Ascending aorta (tissue), 2 donors: ENCODE data around the gene ANKRD33B. TPM values are rescaled to one million over a fixed set of nuclear protein-coding genes. Genes with fewer than 3 reads are reported as not detected.
A peak's percentile ranks its signal among the peaks of the same experiment; 100 is the strongest.

Source experiments
- DNase-seq, 2 donors: peaks; one replicate each; pipeline ENCODE4 v3.0.0-alpha.2; 2019; ENCODE audit warnings: low spot score in 2 of 2
- H3K27ac ChIP-seq, 2 donors: fragments of 200-600 bp; sonication (generic); one replicate each; pipeline ENCODE4 v1.5.1; 2016 to 2017; ENCODE audit warnings: mild to moderate bottlenecking in 1 of 2
- H3K27me3 ChIP-seq: fragments of 200-600 bp; sonication (generic); one replicate; pipeline ENCODE4 v1.5.1; 2017
- H3K36me3 ChIP-seq, 2 donors: fragments of 200-600 bp; sonication (generic); one replicate each; pipeline ENCODE4 v1.5.1; 2016
- H3K4me1 ChIP-seq, 2 donors: fragments of 200-600 bp; sonication (generic); one replicate each; pipeline ENCODE4 v1.5.1; 2016 to 2017; ENCODE audit warnings: mild to moderate bottlenecking in 1 of 2
- H3K4me3 ChIP-seq, 2 donors: fragments of 200-600 bp; sonication (generic); one replicate each; pipeline ENCODE4 v1.5.1; 2016 to 2017; ENCODE audit warnings: mild to moderate bottlenecking in 1 of 2
- H3K9me3 ChIP-seq, 2 donors: fragments of 200-600 bp; sonication (generic); one replicate each; pipeline ENCODE4 v1.5.1; 2016
- intact Hi-C: fragments of 100-400 bp; cut with DNase I; formaldehyde crosslinking; loops from one replicate; pipeline ENCODE4 v1.15.1; 2023
- total RNA-seq: library from RNA; depleted of rRNA; stranded (reverse); fragments of >200 nt; gene quantifications from one replicate; pipeline ENCODE4 v1.1.0, GENCODE V29; 2016
- TF ChIP-seq, protein P1 (sequence below), 3 experiments: fragments of 200-600 bp in 2 of 3; fragments of 450-650 bp in 1 of 3; sonication (generic) in 2 of 3; IDR thresholded peaks; one replicate each; pipeline ENCODE4 v1.5.1; 2016 to 2019; ENCODE audit warnings: antibody characterized with exemption in 3 of 3, mild to moderate bottlenecking in 1 of 3, moderate library complexity in 1 of 3

The ANKRD33B gene
- total RNA-seq, 1 donor from 2014 or later = 7.2 TPM

DNA sequence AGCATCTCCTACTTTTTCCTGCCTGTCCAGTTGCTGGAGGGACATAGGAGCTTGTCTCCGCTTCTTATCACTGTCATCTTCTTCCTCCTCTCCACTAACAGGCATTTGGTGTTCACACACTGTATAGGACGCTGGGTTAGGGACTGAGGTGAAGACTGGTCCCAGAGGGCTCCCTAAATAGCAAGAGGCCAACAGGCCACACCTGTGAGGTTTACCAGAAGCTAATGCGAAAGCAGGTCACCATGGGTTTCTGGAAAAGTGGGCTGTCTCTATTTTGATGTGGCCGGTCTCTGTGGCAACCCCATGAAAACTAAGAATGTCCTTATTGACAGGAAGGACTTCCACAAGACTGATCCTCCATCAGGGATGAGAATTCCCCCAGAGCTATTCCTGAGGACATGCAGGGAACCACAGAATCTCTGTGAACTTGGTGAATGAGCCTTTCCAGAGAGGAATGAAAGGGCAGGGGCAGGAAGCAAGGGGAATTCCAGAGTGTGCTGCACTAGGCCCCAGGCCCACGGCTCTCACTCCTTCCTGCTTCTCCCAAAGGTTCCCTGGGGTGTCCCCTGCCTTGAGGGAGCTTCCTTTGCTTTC is 135.5 kb downstream of the ANKRD33B start:
- Histone ChIP-seq H3K4me3 (no peak overlapping the region), H3K27ac (no peak overlapping the region), H3K4me1 (peaks cover 2 to 24% of the 10 kb centered on the region in 2 donors), H3K9me3 (no peaks in the 10 kb centered on the region), H3K36me3 (peaks cover 0 to 3% of the 10 kb centered on the region in 2 donors), H3K27me3 (no peaks in the 10 kb centered on the region)
- TF ChIP-seq, protein P1, sequence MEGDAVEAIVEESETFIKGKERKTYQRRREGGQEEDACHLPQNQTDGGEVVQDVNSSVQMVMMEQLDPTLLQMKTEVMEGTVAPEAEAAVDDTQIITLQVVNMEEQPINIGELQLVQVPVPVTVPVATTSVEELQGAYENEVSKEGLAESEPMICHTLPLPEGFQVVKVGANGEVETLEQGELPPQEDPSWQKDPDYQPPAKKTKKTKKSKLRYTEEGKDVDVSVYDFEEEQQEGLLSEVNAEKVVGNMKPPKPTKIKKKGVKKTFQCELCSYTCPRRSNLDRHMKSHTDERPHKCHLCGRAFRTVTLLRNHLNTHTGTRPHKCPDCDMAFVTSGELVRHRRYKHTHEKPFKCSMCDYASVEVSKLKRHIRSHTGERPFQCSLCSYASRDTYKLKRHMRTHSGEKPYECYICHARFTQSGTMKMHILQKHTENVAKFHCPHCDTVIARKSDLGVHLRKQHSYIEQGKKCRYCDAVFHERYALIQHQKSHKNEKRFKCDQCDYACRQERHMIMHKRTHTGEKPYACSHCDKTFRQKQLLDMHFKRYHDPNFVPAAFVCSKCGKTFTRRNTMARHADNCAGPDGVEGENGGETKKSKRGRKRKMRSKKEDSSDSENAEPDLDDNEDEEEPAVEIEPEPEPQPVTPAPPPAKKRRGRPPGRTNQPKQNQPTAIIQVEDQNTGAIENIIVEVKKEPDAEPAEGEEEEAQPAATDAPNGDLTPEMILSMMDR (IDR thresholded peaks at IDR 0.05) = no peak
- intact Hi-C loops = no loop called here
- DNase-seq = no peak

DNA sequence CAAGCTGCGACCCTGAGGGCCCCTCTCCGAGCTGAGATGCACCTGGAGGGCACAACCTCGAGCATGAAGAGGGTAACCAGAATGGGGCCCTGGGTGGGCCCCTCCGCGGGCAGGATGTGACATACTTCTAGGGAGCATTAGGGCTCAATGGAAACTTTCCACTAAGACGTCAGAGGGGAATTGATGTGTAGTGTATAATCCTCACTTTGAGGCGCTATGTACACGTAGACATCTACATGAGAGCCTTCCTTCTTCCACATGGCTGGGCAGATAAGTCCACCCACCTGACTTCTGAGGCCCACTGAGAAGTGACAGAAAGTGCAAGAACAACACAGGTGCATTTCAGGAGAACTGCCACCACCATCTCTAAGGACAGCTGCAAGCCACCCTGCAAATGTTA is 136.1 kb downstream of the ANKRD33B start:
- H3K27me3 ChIP-seq = no peaks in the 10 kb centered on the region
- TF ChIP-seq, protein P1 (IDR thresholded peaks at IDR 0.05) = no peak
- no peak overlapping the region for H3K4me3 ChIP-seq
- intact Hi-C loops = loop anchor here (10.0 kb wide), 1 partner anchor 55 kb away; no protein-coding TSS in a partner anchor
- DNase-seq = no peak
- H3K27ac ChIP-seq = no peak overlapping the region
- peaks cover 2 to 24% of the 10 kb centered on the region in 2 donors for H3K4me1 ChIP-seq
- H3K36me3 ChIP-seq = peaks cover 0 to 3% of the 10 kb centered on the region in 2 donors
- H3K9me3 ChIP-seq = no peaks in the 10 kb centered on the region

GRCh38 chr5:10700516-10700915 is 136.6 kb downstream of the ANKRD33B start:
- no peaks in the 10 kb centered on the region for H3K9me3 ChIP-seq
- H3K4me3 ChIP-seq = no peak overlapping the region
- DNase-seq = no peak
- H3K4me1 ChIP-seq = peaks cover 2 to 24% of the 10 kb centered on the region in 2 donors
- H3K27ac ChIP-seq = no peak overlapping the region
- peaks cover 0 to 3% of the 10 kb centered on the region in 2 donors for H3K36me3 ChIP-seq
- intact Hi-C loops = loop anchor here (10.0 kb wide), 1 partner anchor 54 kb away; no protein-coding TSS in a partner anchor
- TF ChIP-seq, protein P1 (IDR thresholded peaks at IDR 0.05) = no peak
- no peaks in the 10 kb centered on the region for H3K27me3 ChIP-seq

GRCh38 chr5:10701567-10702039 is 137.7 kb downstream of the ANKRD33B start:
- H3K4me3 ChIP-seq = no peak overlapping the region
- no peaks in the 10 kb centered on the region for H3K9me3 ChIP-seq
- intact Hi-C loops = loop anchor here (10.0 kb wide), 1 partner anchor 53 kb away; no protein-coding TSS in a partner anchor
- H3K36me3 ChIP-seq = peaks cover 0 to 3% of the 10 kb centered on the region in 2 donors
- H3K27ac ChIP-seq = peak overlapping the region; percentile 36 to 59
- TF ChIP-seq, protein P1 (IDR thresholded peaks at IDR 0.05) = peak in 2 of 3 experiments; percentile 51 to 71
- no peaks in the 10 kb centered on the region for H3K27me3 ChIP-seq
- DNase-seq = no peak
- peaks cover 2 to 24% of the 10 kb centered on the region in 2 donors for H3K4me1 ChIP-seq

- peak in 1 of 2 donors; percentile 71 for DNase-seq
- no peaks in the 10 kb centered on the region for H3K27me3 ChIP-seq
- peak overlapping the region; percentile 36 to 59 for H3K27ac ChIP-seq
- H3K4me3 ChIP-seq = no peak overlapping the region
- H3K4me1 ChIP-seq = peaks cover 2 to 24% of the 10 kb centered on the region in 2 donors
- H3K9me3 ChIP-seq = no peaks in the 10 kb centered on the region
- intact Hi-C loops = loop anchor here (10.0 kb wide), 1 partner anchor 53 kb away; no protein-coding TSS in a partner anchor
- H3K36me3 ChIP-seq = peaks cover 0 to 3% of the 10 kb centered on the region in 2 donors
- TF ChIP-seq, protein P1 (IDR thresholded peaks at IDR 0.05) = no peak
Observed at GRCh38 chr5:10702040-10702629, 138.3 kb downstream of the ANKRD33B start.
